Mucosa of rectum (tissue), 2 donors: ENCODE measurements around the gene FIG4.
"Not testable (repeated sequence)": the region's sequence is repeated elsewhere in the genome, so short reads cannot be mapped to it uniquely, and the experiment has no call there.

ENCODE experiments used
- H3K27ac ChIP-seq, 2 donors: one replicate each; pipeline ENCODE4 v1.7.0; 2013; ENCODE audit warnings: inconsistent platforms in 2 of 2, low read depth in 2 of 2, low read length in 2 of 2
- H3K27me3 ChIP-seq, 2 donors: one replicate each; pipeline ENCODE4 v1.7.0; 2013; ENCODE audit warnings: low read length in 2 of 2; ENCODE audit not compliant: control insufficient read depth in 2 of 2, insufficient read depth in 2 of 2
- H3K36me3 ChIP-seq, 2 donors: one replicate each; pipeline ENCODE4 v1.7.0; 2013; ENCODE audit warnings: low read length in 2 of 2; ENCODE audit not compliant: control insufficient read depth in 2 of 2, insufficient read depth in 2 of 2
- H3K4me1 ChIP-seq, 2 donors: one replicate each; pipeline ENCODE4 v1.7.0; 2013; ENCODE audit warnings: low read length in 2 of 2, mild to moderate bottlenecking in 1 of 2; ENCODE audit not compliant: control insufficient read depth in 2 of 2, insufficient read depth in 2 of 2
- H3K4me3 ChIP-seq, 2 donors: one replicate each; pipeline ENCODE4 v1.7.0; 2013; ENCODE audit warnings: low read length in 2 of 2
- H3K9ac ChIP-seq, 2 donors: one replicate each; pipeline ENCODE4 v1.7.0; 2013; ENCODE audit warnings: low read length in 2 of 2, low read depth in 1 of 2, mild to moderate bottlenecking in 1 of 2
- H3K9me3 ChIP-seq, 2 donors: one replicate each; pipeline ENCODE4 v1.7.0; 2013; ENCODE audit warnings: low read length in 2 of 2; ENCODE audit not compliant: control insufficient read depth in 2 of 2
- donor health status: healthy.
- donor health status: Normal muscosa, but diverticular disease.

Gene FIG4

GRCh38 chr6:109720311-109720710, 29.2 kb downstream of the FIG4 start:
- no peak overlapping the region for H3K27ac ChIP-seq
- no peaks in the 10 kb centered on the region for H3K9me3 ChIP-seq
- no peak overlapping the region for H3K4me3 ChIP-seq
- H3K27me3 ChIP-seq: no peaks in the 10 kb centered on the region
- H3K9ac ChIP-seq: no peak overlapping the region
- no peaks in the 10 kb centered on the region for H3K4me1 ChIP-seq
- peaks cover 5 to 11% of the 10 kb centered on the region in 2 donors for H3K36me3 ChIP-seq

DNA sequence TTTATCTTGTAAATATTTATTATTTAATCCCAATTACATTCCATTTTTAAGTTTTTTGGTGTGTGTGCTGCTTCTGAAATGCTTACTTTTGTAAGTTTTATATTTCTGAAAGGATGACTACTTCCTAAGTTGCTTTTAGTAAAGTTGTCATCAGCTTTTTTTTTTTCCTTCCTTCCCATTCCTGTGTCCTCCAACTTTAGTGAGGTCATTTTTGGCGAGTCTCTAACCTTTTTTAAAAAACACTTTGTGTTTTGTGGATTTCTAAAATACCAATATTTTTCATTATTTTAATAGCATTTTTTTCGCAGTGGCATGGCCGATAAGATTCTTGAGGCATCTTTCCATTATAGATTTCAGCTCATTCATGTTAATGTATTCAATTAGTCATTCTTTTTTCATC, 30.9 kb downstream of the FIG4 start:
- H3K9me3 ChIP-seq: no peaks in the 10 kb centered on the region
- no peaks in the 10 kb centered on the region for H3K27me3 ChIP-seq
- no peak overlapping the region for H3K9ac ChIP-seq
- no peak overlapping the region for H3K27ac ChIP-seq
- peaks cover 5 to 10% of the 10 kb centered on the region in 2 donors for H3K36me3 ChIP-seq
- H3K4me3 ChIP-seq: no peak overlapping the region
- no peaks in the 10 kb centered on the region for H3K4me1 ChIP-seq

- Histone ChIP-seq H3K9ac (no peak overlapping the region), H3K4me1 (no peaks in the 10 kb centered on the region), H3K9me3 (no peaks in the 10 kb centered on the region), H3K36me3 (peaks cover 3 to 7% of the 10 kb centered on the region in 2 donors), H3K4me3 (no peak overlapping the region), H3K27me3 (no peaks in the 10 kb centered on the region), H3K27ac (no peak overlapping the region)
Observed at GRCh38 chr6:109722564-109723254, 31.6 kb downstream of the FIG4 start.

- not testable (repeated sequence) for H3K4me3 ChIP-seq, H3K9ac ChIP-seq, H3K27me3 ChIP-seq, H3K27ac ChIP-seq, H3K36me3 ChIP-seq, H3K9me3 ChIP-seq, H3K4me1 ChIP-seq
Observed at GRCh38 chr6:109725250-109725649, 34.2 kb downstream of the FIG4 start.

DNA sequence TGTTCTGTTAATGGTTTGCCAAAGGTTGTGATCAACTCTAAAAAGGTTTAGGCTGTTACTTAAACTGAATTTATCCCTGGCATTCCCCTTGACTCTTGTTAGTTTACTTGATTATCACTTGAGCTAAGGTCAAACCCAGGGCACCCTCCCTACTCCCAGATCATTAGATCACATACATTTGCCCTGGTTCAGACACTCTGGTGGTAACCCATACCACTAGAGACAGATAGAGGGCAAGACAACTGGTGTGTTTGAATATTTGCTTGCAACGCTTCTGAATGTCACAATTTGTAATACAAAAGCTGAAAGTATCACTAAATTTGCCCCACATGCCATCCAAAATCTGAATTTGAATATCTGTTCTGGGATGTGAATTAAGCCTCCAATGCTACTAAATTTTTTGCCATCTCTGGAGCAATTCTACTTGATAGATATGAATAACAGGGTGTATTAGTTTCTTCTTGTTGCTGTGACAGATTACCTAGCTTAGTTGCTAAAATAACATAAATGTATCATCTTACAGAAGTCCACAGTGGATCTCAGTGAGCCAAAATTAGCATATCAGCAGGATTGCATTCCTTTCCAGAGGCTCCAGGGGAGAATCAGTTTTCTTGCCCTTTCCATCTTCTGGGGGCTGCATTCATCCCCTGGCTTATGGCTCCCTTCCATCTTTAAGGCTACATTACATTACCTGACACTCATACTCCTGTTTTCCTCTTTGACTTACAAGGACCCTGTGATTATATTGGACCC, 45.4 kb downstream of the FIG4 start:
- Histone ChIP-seq H3K9me3 (no peaks in the 10 kb centered on the region), H3K9ac (no peak overlapping the region), H3K4me3 (no peak overlapping the region), H3K27ac (no peak overlapping the region), H3K27me3 (no peaks in the 10 kb centered on the region), H3K36me3 (peaks cover 19 to 21% of the 10 kb centered on the region in 2 donors), H3K4me1 (no peaks in the 10 kb centered on the region)

DNA sequence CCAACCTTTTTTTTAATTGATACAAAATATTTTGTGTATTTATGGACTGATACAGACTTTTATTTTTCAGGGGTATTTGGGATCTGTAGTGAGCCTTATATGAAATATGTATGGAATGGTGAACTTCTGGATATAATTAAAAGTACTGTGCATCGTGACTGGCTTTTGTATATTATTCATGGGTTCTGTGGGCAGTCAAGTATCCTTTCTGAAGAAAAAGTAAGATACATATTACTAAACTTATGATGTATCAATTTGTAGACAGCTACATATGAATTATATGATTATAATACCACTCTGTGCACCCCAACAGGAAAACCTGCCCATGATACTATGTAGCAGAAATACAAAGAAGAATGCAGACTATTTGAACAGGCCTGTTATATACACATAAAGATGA, 47.2 kb downstream of the FIG4 start:
- Histone ChIP-seq H3K4me1 (no peaks in the 10 kb centered on the region), H3K27me3 (no peaks in the 10 kb centered on the region), H3K9ac (no peak overlapping the region), H3K27ac (no peak overlapping the region), H3K9me3 (no peaks in the 10 kb centered on the region), H3K36me3 (peaks cover 21% of the 10 kb centered on the region in 2 donors), H3K4me3 (no peak overlapping the region)

- no peaks in the 10 kb centered on the region for H3K4me1 ChIP-seq
- H3K27me3 ChIP-seq: no peaks in the 10 kb centered on the region
- no peak overlapping the region for H3K9ac ChIP-seq
- no peaks in the 10 kb centered on the region for H3K9me3 ChIP-seq
- no peak overlapping the region for H3K27ac ChIP-seq
- peaks cover 21 to 22% of the 10 kb centered on the region in 2 donors for H3K36me3 ChIP-seq
- no peak overlapping the region for H3K4me3 ChIP-seq
Observed at GRCh38 chr6:109738667-109739066, 47.6 kb downstream of the FIG4 start.

GRCh38 chr6:109739686-109740085, 48.6 kb downstream of the FIG4 start:
- Histone ChIP-seq H3K9ac (no peak overlapping the region), H3K4me1 (no peaks in the 10 kb centered on the region), H3K27ac (no peak overlapping the region), H3K36me3 (peaks cover 24% of the 10 kb centered on the region in 2 donors), H3K27me3 (no peaks in the 10 kb centered on the region), H3K4me3 (no peak overlapping the region), H3K9me3 (no peaks in the 10 kb centered on the region)

- Histone ChIP-seq H3K4me1 (no peaks in the 10 kb centered on the region), H3K9me3 (no peaks in the 10 kb centered on the region), H3K27me3 (no peaks in the 10 kb centered on the region), H3K9ac (no peak overlapping the region), H3K27ac (no peak overlapping the region), H3K36me3 (peaks cover 16 to 22% of the 10 kb centered on the region in 2 donors), H3K4me3 (no peak overlapping the region)
Observed at GRCh38 chr6:109740787-109741186, 49.7 kb downstream of the FIG4 start.

- H3K36me3 ChIP-seq: peaks cover 11 to 15% of the 10 kb centered on the region in 2 donors
- H3K4me1 ChIP-seq: no peaks in the 10 kb centered on the region
- H3K27ac ChIP-seq: no peak overlapping the region
- H3K9ac ChIP-seq: no peak overlapping the region
- H3K4me3 ChIP-seq: no peak overlapping the region
- no peaks in the 10 kb centered on the region for H3K27me3 ChIP-seq
- H3K9me3 ChIP-seq: no peaks in the 10 kb centered on the region
Observed at GRCh38 chr6:109743739-109744138, 52.6 kb downstream of the FIG4 start.
